Measurements from ENCODE around the gene GPR146. TPM values are rescaled to one million over a fixed set of nuclear protein-coding genes. Genes with fewer than 3 reads are reported as not detected.
A peak's percentile ranks its signal among the peaks of the same experiment; 100 is the strongest.

Gene GPR146
- total RNA-seq, 2 experiments from 2014 or later = 13.3 to 13.8 TPM

DNA sequence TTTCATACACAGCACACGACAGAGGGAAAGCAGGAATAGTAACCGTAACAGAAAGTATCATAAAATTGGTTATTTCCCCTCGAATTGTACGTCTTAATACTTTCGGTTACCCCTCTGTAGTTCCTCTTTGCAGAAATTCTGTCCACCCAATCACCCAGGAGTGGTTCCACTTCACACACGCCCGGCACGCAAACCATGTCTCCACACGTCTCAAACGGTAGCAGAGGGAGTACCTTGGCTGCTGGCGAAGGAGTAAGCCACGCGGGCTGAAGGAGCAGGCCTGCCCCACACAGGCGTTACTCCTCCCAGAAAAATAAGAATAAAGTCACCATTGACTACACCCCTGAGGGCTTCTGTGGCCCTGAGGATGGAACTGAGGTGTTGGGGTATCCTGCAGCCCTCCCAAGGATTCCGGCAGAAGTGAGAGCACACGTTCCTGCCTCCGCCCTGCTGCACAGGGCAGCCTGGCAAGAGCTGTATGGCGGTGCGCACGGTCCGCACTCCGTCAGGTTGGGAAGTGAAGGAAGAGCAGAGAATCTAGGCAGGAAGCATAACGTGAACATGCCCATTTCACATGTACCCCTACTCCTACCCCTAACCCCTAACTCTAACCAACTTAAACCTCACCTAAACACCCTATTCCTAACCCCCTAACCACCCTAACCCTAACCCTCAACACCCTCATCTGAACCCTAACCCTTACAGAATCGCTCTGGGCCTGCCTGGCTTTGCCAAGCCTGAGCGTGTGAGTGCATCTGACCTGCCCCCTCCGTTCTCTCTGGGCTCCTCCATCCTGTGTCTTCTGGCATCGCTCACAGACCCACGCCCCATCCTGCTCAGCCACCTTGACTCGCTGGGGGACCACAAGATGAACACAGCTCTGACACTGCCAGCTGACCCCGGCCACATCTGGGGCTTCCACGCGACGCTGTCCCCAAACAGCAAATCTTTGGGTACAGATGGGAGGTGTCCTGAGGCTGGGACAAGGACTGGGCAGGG lies 18.2 kb downstream of the GPR146 start:
- H3K27me3 Mint-ChIP-seq = no peaks in the 10 kb centered on the region
- H3K9me3 Mint-ChIP-seq = no peaks in the 10 kb centered on the region
- H3K36me3 Mint-ChIP-seq (ENCODE audit: low read depth) = peaks cover 4% of the 10 kb centered on the region
- no peak overlapping the region for H3K27ac Mint-ChIP-seq
- H3K4me3 Mint-ChIP-seq = no peak overlapping the region
- POLR2A ChIA-PET = no interaction called here
- peaks cover 23% of the 10 kb centered on the region for H3K4me1 Mint-ChIP-seq
- CTCF ChIA-PET = interaction anchor here (7.2 kb wide), 1 partner anchor 68 kb away, joined by 154 read pairs; no protein-coding TSS in a partner anchor
- DNase-seq = no peak

- ChIA-PET POLR2A (no interaction called here), CTCF (interaction anchor here (7.2 kb wide), 1 partner anchor 69 kb away, joined by 154 read pairs; no protein-coding TSS in a partner anchor)
- DNase-seq = no peak
- H3K36me3 Mint-ChIP-seq (ENCODE audit: low read depth) = peaks cover 4% of the 10 kb centered on the region
- peaks cover 20% of the 10 kb centered on the region for H3K4me1 Mint-ChIP-seq
- no peaks in the 10 kb centered on the region for H3K9me3 Mint-ChIP-seq
- no peaks in the 10 kb centered on the region for H3K27me3 Mint-ChIP-seq
- H3K27ac Mint-ChIP-seq = peak overlapping the region; percentile 14
- no peak overlapping the region for H3K4me3 Mint-ChIP-seq
Observed at GRCh38 chr7:1063361-1063760, 19.0 kb downstream of the GPR146 start.

GRCh38 chr7:1064581-1064980 lies 20.2 kb downstream of the GPR146 start:
- DNase-seq = no peak
- Mint-ChIP-seq H3K27me3 (no peaks in the 10 kb centered on the region), H3K9me3 (no peaks in the 10 kb centered on the region), H3K4me3 (no peak overlapping the region), H3K4me1 (peaks cover 9% of the 10 kb centered on the region), H3K27ac (no peak overlapping the region), H3K36me3 (ENCODE audit: low read depth) (no peaks in the 10 kb centered on the region)
- POLR2A ChIA-PET = interaction anchor here (0.6 to 0.9 kb wide), 2 partner anchors 12 to 71 kb away, joined by 3 to 4 read pairs; no protein-coding TSS in a partner anchor
- CTCF ChIA-PET = interaction anchor here (1.1 to 7.2 kb wide), 7 partner anchors 11 to 89 kb away, joined by 3 to 154 read pairs (median 8); partner anchors contain the start of gene GPR146

GRCh38 chr7:1065263-1065584 lies 20.9 kb downstream of the GPR146 start:
- no peak for DNase-seq
- ChIA-PET CTCF (interaction anchor here (0.5 to 7.2 kb wide), 38 partner anchors 9 to 743 kb away, joined by 3 to 154 read pairs (median 6); partner anchors contain the start of genes COX19, GPER1 and GPR146), POLR2A (interaction anchor here (0.6 to 1.0 kb wide), 2 partner anchors 13 to 38 kb away, joined by 4 read pairs; no protein-coding TSS in a partner anchor)
- H3K4me3 Mint-ChIP-seq = no peak overlapping the region
- H3K27me3 Mint-ChIP-seq = no peaks in the 10 kb centered on the region
- no peaks in the 10 kb centered on the region for H3K36me3 Mint-ChIP-seq (ENCODE audit: low read depth)
- peak overlapping the region; percentile 36 for H3K27ac Mint-ChIP-seq
- H3K9me3 Mint-ChIP-seq = no peaks in the 10 kb centered on the region
- H3K4me1 Mint-ChIP-seq = peaks cover 6% of the 10 kb centered on the region

GRCh38 chr7:1065585-1066241 lies 21.4 kb downstream of the GPR146 start:
- peak; percentile 88 for DNase-seq
- no peaks in the 10 kb centered on the region for H3K36me3 Mint-ChIP-seq (ENCODE audit: low read depth)
- H3K4me3 Mint-ChIP-seq = peak overlapping the region; percentile 47
- CTCF ChIA-PET = interaction anchor here (0.5 to 7.2 kb wide), 40 partner anchors 10 to 744 kb away, joined by 3 to 154 read pairs (median 6); partner anchors contain the start of genes COX19, GPER1 and GPR146
- no peaks in the 10 kb centered on the region for H3K27me3 Mint-ChIP-seq
- H3K27ac Mint-ChIP-seq = peak overlapping the region; percentile 36
- POLR2A ChIA-PET = interaction anchor here (1.0 kb wide), 1 partner anchor 38 kb away, joined by 4 read pairs; no protein-coding TSS in a partner anchor
- H3K4me1 Mint-ChIP-seq = peaks cover 6% of the 10 kb centered on the region
- H3K9me3 Mint-ChIP-seq = peaks cover 4% of the 10 kb centered on the region

DNA sequence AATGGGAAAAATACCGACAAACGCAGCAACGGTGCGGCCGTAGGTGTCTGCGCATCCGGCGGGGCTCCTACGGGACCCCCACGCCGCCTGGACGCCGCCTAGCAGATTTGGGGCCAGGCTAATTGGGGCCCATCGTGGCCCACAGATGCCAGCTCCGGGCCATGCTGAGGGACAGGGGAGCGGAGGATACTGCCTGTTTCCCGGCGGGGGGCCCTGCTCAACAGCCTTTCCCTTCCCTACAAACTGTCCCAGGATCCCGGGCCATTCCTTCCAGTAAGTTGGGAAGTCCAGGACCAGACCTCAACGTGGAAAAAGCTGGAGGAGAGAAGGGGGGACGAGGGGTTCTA lies 21.9 kb downstream of the GPR146 start:
- Mint-ChIP-seq H3K36me3 (ENCODE audit: low read depth) (no peaks in the 10 kb centered on the region), H3K9me3 (peaks cover 7% of the 10 kb centered on the region), H3K27me3 (no peaks in the 10 kb centered on the region), H3K4me1 (peaks cover 8% of the 10 kb centered on the region), H3K4me3 (no peak overlapping the region), H3K27ac (no peak overlapping the region)
- ChIA-PET POLR2A (no interaction called here), CTCF (interaction anchor here (0.6 to 7.2 kb wide), 33 partner anchors 9 to 744 kb away, joined by 3 to 154 read pairs (median 6); partner anchors contain the start of genes COX19, GPER1 and GPR146)
- no peak for DNase-seq

DNA sequence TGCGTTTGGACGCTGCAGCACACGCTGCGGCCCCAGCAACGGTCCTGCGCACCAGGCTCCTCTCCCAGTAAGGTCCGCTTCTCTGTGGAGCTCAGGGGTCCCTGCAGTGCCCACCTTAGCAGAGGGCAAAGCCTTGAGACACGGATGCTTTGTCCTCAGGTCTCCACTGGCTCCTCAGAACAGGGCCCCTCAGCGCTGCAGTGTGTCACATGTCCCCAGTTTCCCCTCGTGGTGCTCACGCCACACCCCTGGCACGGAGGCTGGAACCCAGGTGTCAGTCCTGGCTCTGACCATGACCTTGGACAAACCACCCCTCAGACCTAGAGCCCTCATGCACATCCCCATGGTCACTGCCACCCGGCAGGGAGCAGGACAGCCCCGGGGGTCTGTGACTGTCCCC lies 23.7 kb downstream of the GPR146 start:
- ChIA-PET POLR2A (no interaction called here), CTCF (interaction anchor here (0.8 to 7.2 kb wide), 5 partner anchors 9 to 74 kb away, joined by 3 to 154 read pairs (median 3); partner anchors contain the start of gene GPR146)
- no peak overlapping the region for H3K4me3 Mint-ChIP-seq
- H3K27ac Mint-ChIP-seq = no peak overlapping the region
- no peaks in the 10 kb centered on the region for H3K27me3 Mint-ChIP-seq
- DNase-seq = no peak
- H3K36me3 Mint-ChIP-seq (ENCODE audit: low read depth) = no peaks in the 10 kb centered on the region
- H3K9me3 Mint-ChIP-seq = peaks cover 7% of the 10 kb centered on the region
- H3K4me1 Mint-ChIP-seq = peaks cover 8% of the 10 kb centered on the region

DNA sequence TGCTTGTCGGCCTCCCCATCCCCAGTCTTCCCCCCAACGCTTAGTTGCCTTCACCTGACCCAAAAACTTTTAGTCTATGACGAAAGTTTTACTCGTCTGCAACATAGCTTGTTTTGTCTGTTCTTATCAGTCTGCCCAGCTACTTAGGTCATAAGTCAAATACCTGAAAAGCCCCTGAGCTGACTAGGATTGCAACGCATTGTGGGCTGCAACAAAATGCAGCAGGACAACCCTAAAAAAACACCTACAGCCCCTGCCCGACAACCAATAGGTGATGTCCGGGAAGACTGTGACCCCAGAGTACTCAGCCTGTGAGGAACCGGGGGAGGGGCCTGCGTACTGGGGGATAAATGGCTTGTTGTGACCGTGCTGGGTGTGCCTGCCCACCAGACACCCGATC lies 24.3 kb downstream of the GPR146 start:
- Mint-ChIP-seq H3K36me3 (ENCODE audit: low read depth) (no peaks in the 10 kb centered on the region), H3K4me3 (no peak overlapping the region), H3K27me3 (no peaks in the 10 kb centered on the region), H3K27ac (no peak overlapping the region), H3K9me3 (peaks cover 7% of the 10 kb centered on the region), H3K4me1 (peaks cover 8% of the 10 kb centered on the region)
- ChIA-PET CTCF (interaction anchor here (0.8 to 7.2 kb wide), 5 partner anchors 10 to 74 kb away, joined by 3 to 154 read pairs (median 3); partner anchors contain the start of gene GPR146), POLR2A (no interaction called here)
- no peak for DNase-seq

DNA sequence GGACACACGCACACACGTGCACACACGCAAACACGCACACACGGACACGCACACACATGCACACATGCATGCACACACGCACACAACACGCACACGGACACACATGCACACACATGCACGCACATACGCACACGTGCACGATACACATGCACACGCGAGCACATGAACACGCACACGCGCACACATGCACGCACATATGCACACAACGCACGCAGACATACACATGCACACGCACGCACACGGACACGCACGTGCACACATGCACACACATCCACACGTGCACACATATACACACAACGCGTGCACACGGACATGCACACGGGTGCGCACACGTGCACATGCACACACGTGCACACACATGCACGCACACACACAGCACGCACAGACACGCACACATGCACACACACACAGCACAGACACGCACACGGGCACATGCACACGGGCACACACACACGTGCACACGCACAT lies 26.2 kb downstream of the GPR146 start:
- POLR2A ChIA-PET = no interaction called here
- CTCF ChIA-PET = interaction anchor here (1.0 kb wide), 1 partner anchor 77 kb away, joined by 3 read pairs; no protein-coding TSS in a partner anchor

GRCh38 chr7:1071731-1072254 lies 27.4 kb downstream of the GPR146 start:
- no peak overlapping the region for H3K4me3 Mint-ChIP-seq
- CTCF ChIA-PET = no interaction called here
- H3K27ac Mint-ChIP-seq = no peak overlapping the region
- POLR2A ChIA-PET = interaction anchor here (0.5 kb wide), 1 partner anchor 238 kb away, joined by 3 read pairs; no protein-coding TSS in a partner anchor
- H3K27me3 Mint-ChIP-seq = no peaks in the 10 kb centered on the region
- H3K36me3 Mint-ChIP-seq (ENCODE audit: low read depth) = no peaks in the 10 kb centered on the region
- no peak for DNase-seq
- H3K9me3 Mint-ChIP-seq = peaks cover 7% of the 10 kb centered on the region
- H3K4me1 Mint-ChIP-seq = peaks cover 1% of the 10 kb centered on the region

More for the DNA sequence above, 26.2 kb downstream of the GPR146 start:
- DNase-seq = no peak
- no peaks in the 10 kb centered on the region for H3K36me3 Mint-ChIP-seq (ENCODE audit: low read depth)
- no peaks in the 10 kb centered on the region for H3K27me3 Mint-ChIP-seq
- H3K4me1 Mint-ChIP-seq = peaks cover 3% of the 10 kb centered on the region
- peaks cover 7% of the 10 kb centered on the region for H3K9me3 Mint-ChIP-seq
- H3K4me3 Mint-ChIP-seq = no peak overlapping the region
- no peak overlapping the region for H3K27ac Mint-ChIP-seq

- ChIA-PET POLR2A (no interaction called here), CTCF (interaction anchor here (0.8 to 1.2 kb wide), 2 partner anchors 15 to 80 kb away, joined by 3 read pairs; no protein-coding TSS in a partner anchor)
- no peak for DNase-seq
- H3K36me3 Mint-ChIP-seq (ENCODE audit: low read depth) = no peaks in the 10 kb centered on the region
- no peak overlapping the region for H3K27ac Mint-ChIP-seq
- no peak overlapping the region for H3K4me3 Mint-ChIP-seq
- H3K9me3 Mint-ChIP-seq = peaks cover 7% of the 10 kb centered on the region
- peaks cover 1% of the 10 kb centered on the region for H3K4me1 Mint-ChIP-seq
- H3K27me3 Mint-ChIP-seq = no peaks in the 10 kb centered on the region
Observed at GRCh38 chr7:1073142-1073977, 29.0 kb downstream of the GPR146 start.

Data from activated CD4-positive, alpha-beta T cell treated with anti-CD3 and anti-CD28 coated beads, Interleukin-2, amount 10 ng/mL, durations not matched to agents 7 days and 5 days (primary cell).